ENCODE measurements around the gene FKBP5.

DNA sequence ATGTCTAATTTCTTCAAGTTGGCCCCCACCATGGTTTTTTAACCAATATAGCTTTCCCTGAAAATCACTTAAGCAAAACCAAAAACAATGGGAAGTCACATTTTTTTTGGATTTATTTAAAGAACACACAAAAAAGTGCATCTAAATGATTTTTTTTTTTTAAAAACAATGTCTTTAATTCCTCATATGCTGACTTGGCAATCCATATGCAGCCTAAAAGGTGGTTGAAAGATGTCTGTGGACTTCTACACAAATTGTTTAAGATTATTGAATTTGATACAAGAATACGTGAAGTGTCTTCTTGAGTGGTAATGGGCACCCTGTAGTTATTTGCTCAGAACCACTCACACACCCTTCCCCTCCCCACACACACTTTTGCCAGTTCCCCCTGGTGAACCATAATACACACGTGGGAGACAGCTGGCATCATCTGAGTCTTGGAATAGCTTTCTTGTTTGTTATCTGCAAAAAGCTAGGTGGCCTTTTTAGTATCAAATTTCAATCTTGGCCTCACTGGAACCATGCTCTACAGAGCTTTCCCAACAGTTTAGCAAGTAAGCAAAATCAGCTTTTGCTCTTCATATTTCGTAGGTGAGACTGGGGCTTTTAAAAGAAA is 115.1 kb downstream of the FKBP5 start:
- TF ChIP-seq POLR2A (IDR thresholded peaks at IDR 0.05) (no peak), POLR2AphosphoS5 (IDR thresholded peaks at IDR 0.05) (no peak), EP300 (IDR thresholded peaks at IDR 0.05) (no peak)
- TF ChIP-seq, protein P1, sequence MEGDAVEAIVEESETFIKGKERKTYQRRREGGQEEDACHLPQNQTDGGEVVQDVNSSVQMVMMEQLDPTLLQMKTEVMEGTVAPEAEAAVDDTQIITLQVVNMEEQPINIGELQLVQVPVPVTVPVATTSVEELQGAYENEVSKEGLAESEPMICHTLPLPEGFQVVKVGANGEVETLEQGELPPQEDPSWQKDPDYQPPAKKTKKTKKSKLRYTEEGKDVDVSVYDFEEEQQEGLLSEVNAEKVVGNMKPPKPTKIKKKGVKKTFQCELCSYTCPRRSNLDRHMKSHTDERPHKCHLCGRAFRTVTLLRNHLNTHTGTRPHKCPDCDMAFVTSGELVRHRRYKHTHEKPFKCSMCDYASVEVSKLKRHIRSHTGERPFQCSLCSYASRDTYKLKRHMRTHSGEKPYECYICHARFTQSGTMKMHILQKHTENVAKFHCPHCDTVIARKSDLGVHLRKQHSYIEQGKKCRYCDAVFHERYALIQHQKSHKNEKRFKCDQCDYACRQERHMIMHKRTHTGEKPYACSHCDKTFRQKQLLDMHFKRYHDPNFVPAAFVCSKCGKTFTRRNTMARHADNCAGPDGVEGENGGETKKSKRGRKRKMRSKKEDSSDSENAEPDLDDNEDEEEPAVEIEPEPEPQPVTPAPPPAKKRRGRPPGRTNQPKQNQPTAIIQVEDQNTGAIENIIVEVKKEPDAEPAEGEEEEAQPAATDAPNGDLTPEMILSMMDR (IDR thresholded peaks at IDR 0.05), result no peak
